GM12801 (cell line): ENCODE data around the gene IGFBP5.

Experiments used
- CTCF ChIP-seq: IDR thresholded peaks from one replicate; pipeline ENCODE4 v1.5.1; 2011; ENCODE audit warnings: control low read depth; ENCODE audit not compliant: insufficient read length; ENCODE audit errors: extremely low read depth

The IGFBP5 gene

GRCh38 chr2:216634370-216635148 lies 60.8 kb downstream of the IGFBP5 start:
- TF ChIP-seq CTCF, result no peak

DNA sequence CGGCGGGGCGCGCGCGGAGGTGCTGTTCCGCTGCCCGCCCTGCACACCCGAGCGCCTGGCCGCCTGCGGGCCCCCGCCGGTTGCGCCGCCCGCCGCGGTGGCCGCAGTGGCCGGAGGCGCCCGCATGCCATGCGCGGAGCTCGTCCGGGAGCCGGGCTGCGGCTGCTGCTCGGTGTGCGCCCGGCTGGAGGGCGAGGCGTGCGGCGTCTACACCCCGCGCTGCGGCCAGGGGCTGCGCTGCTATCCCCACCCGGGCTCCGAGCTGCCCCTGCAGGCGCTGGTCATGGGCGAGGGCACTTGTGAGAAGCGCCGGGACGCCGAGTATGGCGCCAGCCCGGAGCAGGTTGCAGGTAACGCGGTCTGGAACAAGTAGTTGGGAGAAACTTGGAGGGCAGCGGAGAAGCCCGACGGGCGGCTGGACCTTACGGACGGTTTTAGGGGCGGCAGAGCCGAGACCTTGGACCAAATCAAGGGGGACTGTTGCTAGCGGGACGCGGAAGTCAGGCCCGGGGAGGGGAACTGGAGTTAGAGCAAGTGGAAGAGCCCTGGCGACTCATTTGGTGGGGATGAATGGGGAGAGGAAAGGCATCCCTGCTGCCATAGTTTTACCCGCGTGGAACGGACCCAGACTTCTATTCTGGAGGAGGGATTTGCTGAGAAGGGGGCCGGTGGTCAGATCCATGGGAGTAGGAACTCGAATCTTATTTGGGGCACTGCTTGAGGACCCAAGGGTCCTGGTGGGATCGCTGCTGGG lies 61.6 kb downstream of the IGFBP5 start:
- no peak for TF ChIP-seq CTCF

DNA sequence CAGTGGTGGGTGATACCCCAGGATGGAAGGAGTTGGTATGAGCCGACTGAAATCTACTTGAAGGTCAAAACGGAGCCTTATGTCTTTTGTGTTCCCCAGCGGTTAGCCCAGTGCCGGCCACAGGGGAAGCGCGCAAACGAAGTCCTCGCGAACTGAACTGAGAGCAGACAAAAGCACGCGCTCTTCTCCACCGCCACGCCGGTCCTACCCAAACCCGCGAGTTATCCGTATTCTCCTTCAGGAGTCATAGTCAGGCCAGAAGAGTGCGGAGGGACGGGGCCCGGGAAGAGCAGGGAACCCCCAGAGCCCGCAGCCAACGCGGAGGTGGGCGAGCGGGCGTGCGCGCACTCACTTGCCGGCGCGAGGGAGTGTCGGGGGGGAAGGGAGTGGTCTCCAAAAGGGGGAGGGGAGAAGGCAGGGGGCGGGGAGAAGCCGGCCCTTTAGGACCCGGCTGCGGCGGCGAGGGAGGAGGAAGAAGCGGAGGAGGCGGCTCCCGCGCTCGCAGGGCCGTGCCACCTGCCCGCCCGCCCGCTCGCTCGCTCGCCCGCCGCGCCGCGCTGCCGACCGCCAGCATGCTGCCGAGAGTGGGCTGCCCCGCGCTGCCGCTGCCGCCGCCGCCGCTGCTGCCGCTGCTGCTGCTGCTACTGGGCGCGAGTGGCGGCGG lies 62.3 kb downstream of the IGFBP5 start, which contains the start of gene IGFBP2:
IGFBP2 (plus strand) TSS at position 469 of the 664 bp plus-strand sequence; CDS start at position 573, 104 bp downstream.
- TF ChIP-seq CTCF, result no peak

GRCh38 chr2:216632346-216632951 lies 62.9 kb downstream of the IGFBP5 start:
- no peak for TF ChIP-seq CTCF

DNA sequence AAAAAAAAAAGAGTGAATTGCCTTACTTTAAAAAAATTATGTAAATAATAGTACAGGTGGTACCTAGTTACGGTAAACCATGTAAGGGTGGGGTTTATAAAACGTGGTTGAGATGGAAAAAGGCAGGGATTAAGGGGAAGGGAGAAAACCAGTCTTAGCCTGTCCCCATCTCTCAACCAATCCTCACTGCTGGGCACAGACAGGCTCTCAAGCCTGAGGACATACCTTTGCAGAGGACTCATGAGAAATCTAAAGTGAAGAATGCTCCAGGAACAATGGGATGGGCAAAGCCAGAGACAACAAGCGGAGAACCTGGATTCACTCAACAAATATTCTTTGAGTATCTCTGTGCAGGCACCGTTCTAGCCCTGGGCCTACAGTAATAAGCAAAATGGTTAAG lies 65.6 kb downstream of the IGFBP5 start:
- TF ChIP-seq CTCF, result no peak

DNA sequence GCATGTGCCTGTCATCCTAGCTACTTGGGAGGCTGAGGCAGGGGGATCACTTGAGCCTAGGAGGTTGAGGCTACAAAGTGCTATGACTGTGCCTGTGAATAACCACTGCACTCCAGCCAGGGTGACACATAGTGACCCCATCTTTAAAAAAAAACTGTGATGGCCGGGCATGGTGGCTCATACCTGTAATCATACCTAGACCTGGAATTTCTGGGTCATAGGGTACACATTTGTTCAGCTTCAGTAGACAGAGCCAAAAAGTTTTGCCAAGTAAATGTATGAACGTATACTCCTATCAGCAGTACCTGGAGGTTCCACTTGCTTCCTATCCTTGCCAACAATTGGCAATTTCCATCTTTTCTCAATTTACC lies 68.5 kb downstream of the IGFBP5 start:
- TF ChIP-seq CTCF, result no peak
